DND-41 (cell line): Measurements from ENCODE around the gene CCDC82.

Source experiments
- CTCF ChIP-seq: IDR thresholded peaks from 2 replicates; pipeline ENCODE4 v1.5.1; 2012; ENCODE audit warnings: borderline replicate concordance, low read length, moderate library complexity, mild to moderate bottlenecking; ENCODE audit not compliant: poor library complexity, severe bottlenecking; ENCODE audit errors: extremely low read depth
- EZH2 ChIP-seq: IDR thresholded peaks from 3 replicates; pipeline ENCODE4 v1.6.1; 2012; ENCODE audit warnings: borderline replicate concordance, low read depth, mild to moderate bottlenecking, moderate library complexity, low read length, inconsistent platforms; ENCODE audit not compliant: severe bottlenecking

DNA sequence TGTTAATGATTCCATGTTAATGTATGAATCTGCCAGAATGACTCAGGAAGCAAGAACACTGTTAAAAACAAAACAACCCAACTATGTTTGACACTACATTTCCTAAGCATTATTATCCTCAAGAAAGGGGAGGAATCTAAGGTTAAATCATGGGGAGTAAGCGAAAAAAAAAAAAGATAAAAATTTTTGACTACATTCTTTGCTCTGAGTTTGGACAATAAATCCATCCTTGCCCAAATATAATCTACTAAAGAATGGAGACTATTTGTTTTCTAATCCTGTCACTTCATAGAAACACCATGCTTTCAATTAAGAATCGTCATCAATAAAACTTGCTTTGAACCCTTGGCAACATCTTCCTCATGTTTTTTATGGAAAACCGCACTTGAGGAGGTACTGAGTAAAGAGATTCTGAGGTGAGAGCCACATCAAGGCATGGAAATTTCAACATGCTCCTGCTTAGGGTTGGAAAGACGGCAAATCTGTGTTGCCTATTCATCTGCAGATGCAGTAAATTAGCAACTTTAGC lies 56.5 kb downstream of the CCDC82 start:
- no peak for TF ChIP-seq EZH2
- TF ChIP-seq CTCF = no peak
